Smooth muscle cell of the brain vasculature (primary cell): ENCODE measurements around the gene MRPS2.

Experiments used
- DNase-seq: peaks from one replicate; pipeline ENCODE4 v3.0.0-alpha.2; 2012; ENCODE audit warnings: low read depth, low spot score

MRPS2 gene

GRCh38 chr9:135480071-135480939 is 20.2 kb upstream of the MRPS2 start:
- no peak for DNase-seq

- DNase-seq: no peak
Observed at GRCh38 chr9:135480940-135481310, 19.6 kb upstream of the MRPS2 start.

- DNase-seq: no peak
Observed at GRCh38 chr9:135482015-135482754, 18.3 kb upstream of the MRPS2 start.

- DNase-seq: no peak
Observed at GRCh38 chr9:135484460-135485277, 15.8 kb upstream of the MRPS2 start.

- no peak for DNase-seq
Observed at GRCh38 chr9:135485385-135485784, 15.1 kb upstream of the MRPS2 start.

GRCh38 chr9:135485832-135486231 is 14.7 kb upstream of the MRPS2 start:
- no peak for DNase-seq

GRCh38 chr9:135486267-135487065 is 14.0 kb upstream of the MRPS2 start:
- DNase-seq: no peak

GRCh38 chr9:135487281-135488012 is 13.0 kb upstream of the MRPS2 start:
- DNase-seq: no peak

GRCh38 chr9:135488013-135488330 is 12.5 kb upstream of the MRPS2 start:
- DNase-seq: no peak

GRCh38 chr9:135488527-135488926 is 12.0 kb upstream of the MRPS2 start:
- no peak for DNase-seq

GRCh38 chr9:135489188-135489906 is 11.1 kb upstream of the MRPS2 start:
- DNase-seq: no peak

GRCh38 chr9:135490166-135490870 is 10.2 kb upstream of the MRPS2 start:
- DNase-seq: no peak

- DNase-seq: no peak
Observed at GRCh38 chr9:135490980-135491464, 9.5 kb upstream of the MRPS2 start.

- DNase-seq: no peak
Observed at GRCh38 chr9:135491764-135492163, 8.7 kb upstream of the MRPS2 start.

GRCh38 chr9:135492886-135493669 is 7.4 kb upstream of the MRPS2 start:
- DNase-seq: no peak

- no peak for DNase-seq
Observed at GRCh38 chr9:135494791-135495559, 5.5 kb upstream of the MRPS2 start.

- DNase-seq: no peak
Observed at GRCh38 chr9:135498381-135499126, 1.9 kb upstream of the MRPS2 start.
